GM19397 (cell line): ENCODE data around the gene SMCO4.

Source experiments
- ATAC-seq: cut with Tn5 transposase; IDR thresholded peaks from one replicate; pipeline ENCODE4 v1.9.1; 2021; ENCODE audit warnings: mild to moderate bottlenecking, moderate library complexity; ENCODE audit not compliant: unreplicated experiment

Gene SMCO4

DNA sequence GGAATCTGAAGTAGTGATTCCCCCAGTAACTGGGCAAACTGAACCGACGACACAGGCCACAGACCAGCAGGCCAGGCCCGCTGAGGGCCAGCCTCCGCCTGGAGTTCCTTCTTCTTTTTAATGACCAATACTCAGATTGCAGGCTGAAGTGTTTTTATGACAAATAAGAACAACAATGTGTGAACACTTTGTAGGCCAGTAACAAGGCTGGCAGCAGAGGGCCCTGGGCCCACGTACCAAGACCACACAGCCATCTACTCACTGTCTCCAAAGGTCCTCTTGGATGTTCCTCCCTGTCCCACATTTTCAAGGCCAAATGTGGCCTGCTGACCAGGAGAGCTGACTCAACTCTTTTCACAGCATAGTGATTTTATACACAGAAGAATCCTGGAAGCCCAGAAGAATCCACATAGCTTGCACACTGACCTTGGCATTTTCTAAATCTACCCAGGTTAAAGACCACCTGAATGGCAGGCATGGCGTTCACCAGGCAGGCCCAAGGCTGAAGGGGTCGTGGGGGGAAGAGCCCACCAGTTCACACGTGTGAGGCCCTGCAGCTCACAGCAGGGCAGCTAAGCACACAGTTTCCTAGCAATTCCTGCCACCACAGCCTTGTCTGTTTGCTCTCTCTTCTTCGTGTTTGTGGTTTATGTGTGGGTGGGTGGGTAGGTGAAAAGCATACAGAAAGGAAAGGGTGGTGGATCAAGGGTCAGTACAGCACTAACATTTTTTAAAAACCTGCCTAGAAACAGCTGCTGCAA is 13.3 kb downstream of the SMCO4 start:
- peak; percentile 33 for ATAC-seq

DNA sequence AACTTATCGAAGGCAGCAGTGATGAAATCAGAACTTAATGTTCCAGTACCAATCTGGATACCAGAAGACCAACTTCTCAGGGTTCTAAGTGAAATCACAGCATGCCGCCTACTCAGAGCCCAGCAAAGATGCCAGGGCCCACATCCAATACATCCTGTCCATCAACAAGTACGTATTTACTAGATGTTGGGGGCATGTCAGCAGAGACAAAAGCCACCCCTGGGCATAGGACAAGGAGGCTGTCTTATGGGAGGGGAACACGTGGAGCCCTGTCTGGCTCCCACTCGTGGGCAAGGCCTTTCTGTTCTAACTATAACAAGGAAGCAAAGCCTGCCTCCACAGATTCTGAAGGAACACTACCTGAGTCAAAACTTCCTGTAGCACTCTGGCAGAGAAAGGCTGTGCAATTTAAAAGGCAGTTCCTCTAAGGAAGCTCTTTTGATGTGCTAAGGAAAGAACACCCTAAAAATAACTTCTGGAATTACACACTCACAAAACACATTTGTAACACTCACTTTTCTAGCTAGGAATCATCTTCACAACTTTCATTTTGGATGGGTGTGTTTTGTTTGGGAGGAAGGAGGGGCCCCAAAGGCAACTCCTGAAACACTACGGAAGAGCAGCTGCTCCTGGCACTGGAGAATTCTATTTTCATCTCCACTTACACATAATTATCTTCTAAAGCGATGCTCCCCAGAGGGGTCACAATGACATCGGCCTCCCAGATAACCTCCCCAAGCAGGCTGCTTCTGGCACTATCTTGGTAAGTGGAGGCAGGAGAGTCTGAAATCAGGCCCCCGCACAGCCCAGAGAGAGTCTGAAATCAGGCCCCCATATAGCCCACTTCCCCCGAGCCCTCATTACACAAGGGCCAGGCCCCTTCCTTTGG is 14.2 kb downstream of the SMCO4 start:
- no peak for ATAC-seq

DNA sequence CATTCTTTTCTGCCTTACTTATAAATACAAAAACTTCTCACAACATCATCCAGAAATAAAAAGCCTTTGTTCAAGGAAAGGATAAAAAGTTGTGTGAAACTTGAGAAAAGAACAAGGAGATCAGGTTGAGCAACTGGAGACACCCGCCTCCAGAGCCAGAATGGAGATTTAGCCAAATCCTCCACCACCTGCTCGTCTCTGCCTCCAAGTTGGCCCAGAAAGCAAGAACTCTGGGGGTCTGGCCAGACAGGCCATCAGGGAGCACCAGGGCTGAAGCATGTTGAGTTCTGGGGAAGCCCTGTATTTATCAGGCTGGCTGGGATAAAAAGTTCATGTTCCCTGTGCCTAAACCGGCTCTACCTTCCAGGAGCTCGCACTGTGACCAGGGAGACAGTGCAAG is 14.9 kb downstream of the SMCO4 start:
- ATAC-seq: no peak

DNA sequence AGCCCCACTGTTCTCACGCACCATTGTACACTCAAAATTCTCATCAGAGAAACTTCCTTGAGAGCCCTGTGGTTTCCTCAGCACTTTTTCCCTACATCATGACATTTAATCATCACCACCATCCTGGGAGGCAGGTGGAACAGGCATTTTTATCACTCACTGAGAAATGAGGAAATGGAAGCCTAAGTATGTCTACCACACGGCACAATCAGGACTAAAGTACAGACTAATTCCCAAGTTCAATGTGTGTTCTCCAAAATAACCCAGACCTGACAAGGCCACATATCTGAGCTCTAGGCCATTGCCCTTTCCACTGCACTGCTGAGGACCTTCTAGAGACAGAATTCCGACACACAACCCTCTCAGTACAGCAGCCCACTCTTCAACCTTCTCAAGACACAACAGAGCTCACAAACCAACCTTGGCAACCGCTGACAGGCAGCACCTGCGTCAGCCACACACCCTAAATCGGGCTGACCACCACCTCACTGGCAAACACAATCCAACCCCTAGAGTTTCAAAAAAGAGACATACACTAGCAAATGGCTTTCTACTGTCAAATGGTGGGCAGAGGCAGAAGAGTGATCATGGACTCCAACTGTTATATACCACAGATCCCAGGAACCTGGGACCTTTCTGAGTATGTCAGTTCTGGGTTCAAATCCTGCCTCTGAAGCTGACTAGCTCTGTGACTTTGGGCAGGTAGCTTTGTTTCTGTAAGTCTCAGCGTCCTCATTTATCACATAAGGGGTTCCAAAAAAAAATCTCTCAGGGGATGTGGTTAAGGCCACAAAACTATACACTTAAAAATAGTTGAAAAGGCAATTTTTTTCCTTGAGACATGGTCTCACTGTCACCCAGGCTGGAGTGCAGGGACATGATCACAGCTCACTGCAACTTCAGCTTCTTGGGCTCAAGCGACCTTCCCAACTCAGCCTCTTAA is 16.3 kb downstream of the SMCO4 start:
- ATAC-seq: no peak

DNA sequence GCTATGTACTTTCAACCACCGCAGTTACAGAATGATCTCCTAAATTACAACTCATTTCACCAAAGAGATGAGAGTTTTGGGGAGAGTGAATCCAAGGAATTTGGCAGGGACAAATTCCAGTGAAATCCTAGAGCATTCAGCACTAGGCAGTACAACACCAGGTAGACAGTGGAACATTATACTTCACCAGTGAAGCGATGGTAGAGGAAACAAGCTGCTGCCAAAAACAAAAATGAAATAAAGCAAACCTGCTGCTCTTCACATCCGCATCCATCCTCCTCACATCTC is 16.9 kb downstream of the SMCO4 start:
- no peak for ATAC-seq

DNA sequence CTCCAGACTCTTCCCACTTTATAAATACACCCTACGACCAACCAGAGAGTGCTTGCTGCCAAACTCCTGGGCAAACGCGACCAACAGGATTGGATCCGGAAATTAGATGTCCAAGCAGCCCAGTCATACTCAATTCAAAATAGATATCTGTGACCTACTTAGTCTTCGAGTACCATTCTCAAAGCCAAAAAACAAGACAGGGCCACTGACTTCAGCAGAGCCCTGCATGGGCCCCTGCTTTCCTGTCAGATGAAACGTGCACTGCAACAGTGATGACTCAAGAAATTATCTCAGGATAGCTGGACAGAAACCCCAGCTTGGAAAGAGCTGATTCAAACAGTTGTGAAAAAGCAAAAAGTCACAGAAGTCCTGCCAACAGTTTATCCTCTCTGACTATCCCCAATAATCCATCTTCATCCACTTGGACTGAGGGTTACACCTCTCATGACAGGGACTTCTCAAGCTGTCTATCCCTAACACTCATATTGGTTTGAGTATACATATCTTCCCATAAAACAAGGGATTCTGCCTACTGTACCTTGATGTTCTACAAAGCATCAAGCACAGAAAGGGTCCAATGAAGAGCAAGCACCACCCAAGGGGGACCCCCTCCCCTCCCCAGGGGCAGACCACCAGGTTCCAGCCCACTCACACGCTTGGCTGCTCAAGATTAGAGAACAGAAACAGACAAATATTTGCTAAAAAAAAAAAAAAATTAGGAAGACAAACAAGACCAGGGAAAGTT is 17.4 kb downstream of the SMCO4 start:
- no peak for ATAC-seq

DNA sequence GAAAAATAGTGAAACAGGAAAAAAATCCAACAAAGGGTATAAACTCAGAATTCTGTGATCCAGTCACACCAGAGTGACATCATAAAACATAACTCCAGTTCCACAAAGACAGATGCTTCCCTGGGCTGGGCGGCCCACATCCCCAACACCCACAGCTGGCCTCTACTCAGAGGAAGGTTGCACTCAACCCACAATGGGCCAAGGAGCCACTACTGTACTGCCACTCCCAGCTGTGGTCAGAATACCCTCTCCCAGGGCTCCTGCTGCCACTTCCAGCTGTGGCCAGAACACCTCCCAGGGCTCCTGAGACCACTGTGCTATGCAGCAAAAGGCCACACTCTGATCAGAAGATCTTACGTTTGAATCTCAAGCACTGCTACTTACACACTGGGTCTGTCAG is 18.3 kb downstream of the SMCO4 start:
- no peak for ATAC-seq

DNA sequence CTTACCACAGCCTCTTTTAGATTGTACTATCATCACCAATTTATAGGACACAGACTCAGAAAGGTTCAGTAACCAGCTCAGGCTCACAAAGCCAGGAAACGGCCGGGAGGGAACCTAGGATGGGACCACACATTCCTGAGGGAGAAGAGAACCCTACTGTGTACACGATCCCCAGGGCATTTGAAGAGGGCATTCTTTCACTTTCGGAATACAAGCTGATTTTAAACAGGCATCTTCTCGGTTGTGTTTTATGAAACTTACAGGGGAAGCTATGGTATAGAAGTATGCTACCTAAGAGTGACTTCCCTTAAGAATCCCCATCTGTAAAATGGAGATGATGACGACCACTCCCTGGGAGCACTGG is 19.0 kb downstream of the SMCO4 start:
- peak; percentile 45 for ATAC-seq

DNA sequence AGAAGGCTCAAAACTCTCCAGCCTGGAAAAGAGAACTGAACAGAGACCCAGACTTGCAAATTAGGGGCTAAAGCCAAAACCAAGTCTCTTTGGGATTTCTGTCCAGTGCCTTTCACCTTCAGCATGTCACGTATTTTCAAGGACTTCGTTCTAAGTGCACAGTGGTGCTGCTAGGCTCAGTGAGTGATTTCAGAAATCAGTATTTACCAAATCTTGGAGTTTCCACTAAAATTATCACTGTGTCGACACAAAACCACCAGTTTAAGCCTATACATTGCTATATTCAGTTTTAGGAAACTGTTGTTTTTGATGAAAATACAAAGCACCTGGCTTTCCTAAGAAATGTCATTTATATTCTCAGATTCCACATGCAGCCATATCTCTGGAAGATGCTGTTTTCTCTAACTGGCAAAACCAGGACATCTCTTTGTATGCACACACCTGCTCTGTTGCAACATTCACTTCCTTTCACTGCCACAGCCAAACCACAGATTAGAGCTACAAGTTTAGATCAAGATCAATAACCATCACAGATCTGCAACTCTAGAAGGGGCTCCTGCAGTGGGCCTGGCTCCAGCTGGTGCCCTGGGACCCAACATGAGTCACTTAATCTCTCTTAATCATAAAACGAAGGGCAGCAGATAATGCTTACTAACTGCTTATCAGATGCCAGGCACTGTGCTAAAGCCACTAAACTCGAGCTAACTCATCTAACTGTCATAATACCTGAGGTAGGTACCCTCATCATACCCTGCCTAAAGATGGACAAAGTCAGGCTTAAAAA is 22.3 kb downstream of the SMCO4 start:
- ATAC-seq: no peak

DNA sequence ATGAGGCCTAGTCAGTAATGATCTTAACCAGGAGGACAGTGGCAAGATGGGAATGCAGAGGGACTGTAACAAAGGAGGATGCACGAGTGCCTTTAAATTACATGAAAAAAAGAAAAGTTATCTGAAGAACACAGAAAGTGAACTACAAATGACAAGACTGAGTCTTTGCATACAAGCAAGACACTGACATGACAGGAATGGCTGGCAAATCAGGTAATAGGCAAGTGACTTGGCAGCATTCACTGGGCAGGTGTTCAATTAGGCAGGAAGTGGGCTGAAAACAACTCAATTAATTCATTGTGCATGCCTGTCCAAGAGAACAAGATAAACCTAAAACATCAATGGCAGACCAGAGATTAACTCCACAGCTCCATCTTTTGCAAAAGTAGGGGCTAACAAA is 24.0 kb downstream of the SMCO4 start:
- no peak for ATAC-seq

DNA sequence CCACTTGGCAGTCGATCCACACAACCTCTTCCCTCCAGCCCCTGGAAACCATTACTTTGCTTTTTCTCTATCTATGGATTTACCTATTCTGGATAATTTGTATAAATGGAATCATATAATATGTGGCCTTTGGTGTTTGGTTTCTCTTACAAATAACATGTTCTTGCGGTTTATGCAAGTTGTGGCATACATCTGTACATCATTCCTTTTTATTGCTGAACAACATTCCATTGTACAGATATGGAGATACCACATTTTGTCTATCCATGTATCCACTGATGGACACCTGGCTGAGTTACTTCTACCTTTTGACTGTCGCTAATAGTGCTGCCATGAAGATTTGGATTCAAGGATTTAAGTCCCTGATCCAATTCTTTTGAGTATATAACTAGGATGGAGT is 25.1 kb downstream of the SMCO4 start:
- ATAC-seq: no peak

DNA sequence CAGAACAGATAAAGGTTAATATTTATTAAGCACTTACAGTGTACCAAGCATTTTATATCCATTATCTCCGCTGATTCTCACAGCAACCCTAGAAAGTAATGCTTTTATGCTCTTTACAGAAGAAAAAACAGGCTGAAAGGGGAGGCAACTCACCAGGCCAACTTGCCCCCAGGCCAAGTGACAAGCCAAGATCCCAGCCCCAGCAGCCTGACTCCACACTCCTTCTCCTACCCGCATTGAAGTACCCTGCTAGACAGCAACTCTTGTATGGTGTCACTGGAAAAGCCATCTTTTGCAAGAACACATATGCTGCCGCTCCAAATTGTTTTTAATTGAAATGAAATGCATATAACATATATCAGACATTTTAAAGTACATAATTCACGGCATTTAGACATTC is 25.6 kb downstream of the SMCO4 start:
- no peak for ATAC-seq

DNA sequence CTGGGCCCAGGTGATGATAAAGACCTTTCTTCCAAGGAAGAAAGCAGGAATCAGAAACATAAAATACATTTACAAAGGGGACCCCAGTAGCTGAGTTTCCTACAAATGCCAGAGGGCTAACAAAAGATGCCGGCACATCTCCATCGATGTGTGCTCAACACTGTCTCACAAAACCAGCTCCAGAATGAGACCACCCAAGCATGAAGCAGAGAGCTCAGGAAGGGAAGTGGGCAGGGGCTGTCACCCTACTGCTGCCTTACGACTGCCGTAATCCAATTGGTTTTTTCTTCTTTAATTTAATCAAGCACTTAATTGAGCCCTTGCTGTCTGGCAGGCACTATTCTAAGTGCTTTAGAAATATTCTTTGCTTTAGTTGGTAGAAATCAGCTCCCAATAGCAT is 26.1 kb downstream of the SMCO4 start:
- no peak for ATAC-seq

DNA sequence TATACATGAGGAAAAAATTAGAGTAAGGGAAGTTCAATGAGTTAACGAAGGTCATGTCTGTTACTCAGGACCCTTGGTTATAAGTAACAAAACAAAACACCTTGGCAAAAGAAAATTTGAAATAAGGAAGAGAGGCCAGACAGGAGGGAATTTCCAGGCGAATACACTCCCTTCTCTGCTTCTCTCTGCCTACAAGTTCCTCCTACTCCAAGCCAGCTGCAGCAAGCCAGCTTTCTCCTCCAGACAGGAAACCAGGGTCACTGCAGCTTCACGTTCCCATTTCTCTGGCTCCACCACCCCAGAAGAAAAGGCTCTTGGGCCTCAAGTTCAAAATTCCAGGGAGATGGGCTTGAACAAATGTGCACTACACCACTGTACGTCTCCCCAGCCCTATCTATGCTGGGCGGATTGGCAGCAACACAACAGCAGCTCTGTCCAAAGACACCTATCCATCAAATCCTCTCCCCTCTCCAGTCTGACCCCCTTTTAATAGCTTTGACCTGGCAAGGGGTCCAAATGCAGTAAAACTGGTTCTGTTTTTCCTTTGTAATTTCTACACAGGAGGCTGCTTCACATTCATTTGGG is 27.7 kb downstream of the SMCO4 start:
- no peak for ATAC-seq

DNA sequence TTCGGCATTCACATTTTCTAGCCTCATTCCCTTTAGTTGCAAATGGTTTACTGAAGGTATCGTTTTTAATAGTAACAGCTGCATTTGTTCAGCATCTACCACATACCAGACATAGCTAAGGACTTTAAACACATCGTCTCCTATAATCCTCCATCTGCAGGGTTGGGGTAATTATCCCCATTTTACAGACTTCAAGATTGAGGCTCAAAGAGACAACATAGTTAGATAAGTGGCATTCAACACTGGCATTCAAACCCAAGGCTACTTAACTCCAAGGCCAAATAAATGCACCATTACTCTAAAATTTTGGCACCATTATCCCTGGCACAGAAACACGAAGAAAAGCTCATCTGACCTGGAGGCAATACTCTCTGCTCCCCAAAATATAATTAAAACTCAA is 28.5 kb downstream of the SMCO4 start:
- ATAC-seq: no peak

DNA sequence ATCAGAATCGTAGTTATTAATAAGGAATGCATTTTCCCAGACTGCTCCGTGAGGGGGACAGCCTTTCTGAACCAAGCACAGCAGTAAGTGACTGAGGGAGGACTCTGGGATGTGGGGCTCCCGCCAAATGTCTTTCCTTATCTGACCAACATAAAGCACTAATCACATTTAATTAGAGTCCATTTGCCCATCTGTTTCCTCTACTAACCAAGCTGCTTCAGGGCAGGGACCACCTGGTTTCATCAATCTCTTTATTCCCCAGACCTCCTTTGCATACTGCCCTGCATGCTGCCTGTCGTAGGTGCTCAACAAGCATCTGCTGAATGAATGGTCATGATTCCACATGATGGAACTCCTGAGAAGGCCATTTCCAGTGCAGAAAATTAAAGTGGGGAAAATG is 29.4 kb downstream of the SMCO4 start:
- no peak for ATAC-seq

DNA sequence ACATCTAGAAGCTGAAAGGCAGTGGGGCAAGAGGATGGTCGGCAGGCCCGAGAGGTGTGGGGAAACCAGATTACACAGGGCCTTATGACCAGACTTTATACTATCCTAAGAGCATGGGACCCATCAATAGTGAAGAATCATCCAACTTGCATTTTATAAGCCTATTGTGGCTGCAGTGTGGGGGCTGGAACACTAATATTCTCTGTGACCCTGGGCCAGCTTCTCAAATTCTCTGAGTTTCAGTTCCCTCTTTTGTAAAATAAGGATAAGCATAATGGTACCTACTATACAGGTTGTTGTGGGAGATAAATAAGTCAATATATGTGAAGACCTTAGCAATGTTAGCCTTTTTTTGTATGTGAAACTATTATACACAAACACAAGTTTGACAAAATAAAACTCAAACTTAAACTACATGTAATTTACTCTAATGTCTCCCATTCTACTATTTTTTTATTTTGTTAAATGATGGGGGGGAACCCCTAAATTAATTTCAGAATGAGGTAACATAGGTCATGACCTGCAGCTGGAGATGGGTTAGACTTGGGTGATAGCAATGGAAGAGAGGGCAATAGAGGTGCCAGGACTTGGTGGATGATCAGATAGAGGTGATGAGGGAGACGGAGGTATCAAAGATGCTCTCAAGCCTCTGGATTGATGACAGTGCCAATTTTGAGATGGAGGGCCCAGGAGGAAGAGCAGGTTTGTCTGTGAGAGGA is 30.1 kb downstream of the SMCO4 start:
- peak; percentile 61 for ATAC-seq

DNA sequence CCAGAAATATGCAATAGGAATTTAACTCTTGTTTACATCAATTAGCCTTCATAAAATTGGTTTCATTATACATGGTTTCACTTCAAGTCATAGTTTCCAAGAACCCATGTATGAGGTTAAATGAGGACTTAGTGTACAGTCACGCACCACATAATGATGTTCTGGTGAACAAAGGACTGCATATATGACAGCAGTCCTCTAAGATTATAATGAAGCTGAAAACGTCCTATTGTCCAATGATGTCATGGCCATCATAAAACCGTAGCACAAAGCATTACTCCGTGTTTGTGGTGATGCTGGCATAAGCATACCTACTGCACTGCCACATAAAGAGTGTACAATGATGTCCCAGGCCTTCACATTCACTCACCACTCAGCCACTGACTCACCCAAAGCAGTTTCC is 31.1 kb downstream of the SMCO4 start:
- peak; percentile 87 for ATAC-seq
